Right atrium auricular region (tissue), 2 donors: Measurements from ENCODE around the gene GPX3. TPM values are rescaled to one million over a fixed set of nuclear protein-coding genes. Genes with fewer than 3 reads are reported as not detected.

Source experiments
- DNase-seq: peaks from one replicate; pipeline ENCODE4 v3.0.0-alpha.2; 2019; ENCODE audit warnings: low spot score
- H3K27ac ChIP-seq, 2 donors: fragments of 200-600 bp; sonication (generic); 1 replicate in 1 of 2; 2 replicates in 1 of 2; pipeline ENCODE4 v1.5.1; 2016 to 2019
- H3K27me3 ChIP-seq, 2 donors: fragments of 200-600 bp; sonication (generic); one replicate each; pipeline versions ENCODE4 v1.5.1 to v1.6.0; 2017 to 2019
- H3K36me3 ChIP-seq: fragments of 200-600 bp; sonication (generic); one replicate; pipeline ENCODE4 v1.5.1; 2016
- H3K4me1 ChIP-seq, 2 donors: fragments of 200-600 bp; sonication (generic); one replicate each; pipeline versions ENCODE4 v1.5.1 to v1.6.0; 2017 to 2019
- H3K4me3 ChIP-seq, 2 donors: fragments of 200-600 bp; sonication (generic); 1 replicate in 1 of 2; 2 replicates in 1 of 2; pipeline ENCODE4 v1.5.1; 2017 to 2019; ENCODE audit warnings: mild to moderate bottlenecking in 1 of 2, moderate library complexity in 1 of 2
- H3K9me3 ChIP-seq, 2 donors: fragments of 200-600 bp; sonication (generic); one replicate each; pipeline ENCODE4 v1.5.1; 2019
- CTCF ChIP-seq, 2 donors: fragments of 200-600 bp; sonication (generic); IDR thresholded peaks; one replicate each; pipeline ENCODE4 v1.5.1; 2019; ENCODE audit warnings: antibody characterized with exemption in 2 of 2
- total RNA-seq, 2 donors: library from RNA; depleted of rRNA; stranded (reverse); fragments of >200 nt; gene quantifications; one replicate each; pipeline ENCODE4 v1.1.0, GENCODE V29; 2016

GPX3 gene
- total RNA-seq, 2 donors from 2014 or later: 2,222 to 2,480 TPM

- H3K27ac ChIP-seq: peak overlapping the region; percentile 97 to 98
- H3K4me1 ChIP-seq: peaks cover 0 to 44% of the 10 kb centered on the region in 2 donors
- no peaks in the 10 kb centered on the region for H3K9me3 ChIP-seq
- peaks cover 18% of the 10 kb centered on the region for H3K36me3 ChIP-seq
- TF ChIP-seq CTCF (IDR thresholded peaks at IDR 0.05): no peak
- no peaks in the 10 kb centered on the region for H3K27me3 ChIP-seq
- DNase-seq: no peak
- H3K4me3 ChIP-seq: no peak overlapping the region
These were observed 1.1 kb upstream of the GPX3 start for GRCh38 chr5:151019331-151019730.

- Histone ChIP-seq H3K4me1 (peaks cover 0 to 68% of the 10 kb centered on the region in 2 donors), H3K9me3 (no peaks in the 10 kb centered on the region), H3K27ac (peak overlapping the region; percentile 97 to 98), H3K36me3 (peaks cover 41% of the 10 kb centered on the region), H3K4me3 (peak overlapping the region; percentile 93), H3K27me3 (no peaks in the 10 kb centered on the region)
- TF ChIP-seq CTCF (IDR thresholded peaks at IDR 0.05): no peak
- DNase-seq: no peak
These were observed 1.4 kb downstream of the GPX3 start for GRCh38 chr5:151021746-151022145.

GRCh38 chr5:151022511-151023018 is 2.2 kb downstream of the GPX3 start:
- Histone ChIP-seq H3K9me3 (no peaks in the 10 kb centered on the region), H3K36me3 (peaks cover 49% of the 10 kb centered on the region), H3K4me3 (peak overlapping the region; percentile 93), H3K27me3 (no peaks in the 10 kb centered on the region), H3K4me1 (peaks cover 0 to 77% of the 10 kb centered on the region in 2 donors), H3K27ac (peak overlapping the region; percentile 97 to 98)
- no peak for TF ChIP-seq CTCF (IDR thresholded peaks at IDR 0.05)
- DNase-seq: no peak

GRCh38 chr5:151023047-151023615 is 2.7 kb downstream of the GPX3 start:
- peak overlapping the region; percentile 93 for H3K4me3 ChIP-seq
- peaks cover 55% of the 10 kb centered on the region for H3K36me3 ChIP-seq
- H3K27me3 ChIP-seq: no peaks in the 10 kb centered on the region
- peak overlapping the region; percentile 97 to 98 for H3K27ac ChIP-seq
- peak; percentile 74 for DNase-seq
- no peaks in the 10 kb centered on the region for H3K9me3 ChIP-seq
- TF ChIP-seq CTCF (IDR thresholded peaks at IDR 0.05): no peak
- H3K4me1 ChIP-seq: peaks cover 0 to 82% of the 10 kb centered on the region in 2 donors

- Histone ChIP-seq H3K36me3 (peaks cover 60% of the 10 kb centered on the region), H3K27ac (peak overlapping the region; percentile 97 to 98), H3K27me3 (no peaks in the 10 kb centered on the region), H3K4me1 (peaks cover 0 to 86% of the 10 kb centered on the region in 2 donors), H3K9me3 (no peaks in the 10 kb centered on the region), H3K4me3 (peak overlapping the region; percentile 93)
- DNase-seq: peak; percentile 81
- no peak for TF ChIP-seq CTCF (IDR thresholded peaks at IDR 0.05)
These were observed 3.3 kb downstream of the GPX3 start for GRCh38 chr5:151023651-151024050.
